HuH-7.5 (cell line): ENCODE measurements around the gene MYH3.

Experiments
- DNase-seq: peaks from one replicate; pipeline ENCODE4 v3.0.0; 2011; ENCODE audit warnings: low spot score

MYH3 gene

DNA sequence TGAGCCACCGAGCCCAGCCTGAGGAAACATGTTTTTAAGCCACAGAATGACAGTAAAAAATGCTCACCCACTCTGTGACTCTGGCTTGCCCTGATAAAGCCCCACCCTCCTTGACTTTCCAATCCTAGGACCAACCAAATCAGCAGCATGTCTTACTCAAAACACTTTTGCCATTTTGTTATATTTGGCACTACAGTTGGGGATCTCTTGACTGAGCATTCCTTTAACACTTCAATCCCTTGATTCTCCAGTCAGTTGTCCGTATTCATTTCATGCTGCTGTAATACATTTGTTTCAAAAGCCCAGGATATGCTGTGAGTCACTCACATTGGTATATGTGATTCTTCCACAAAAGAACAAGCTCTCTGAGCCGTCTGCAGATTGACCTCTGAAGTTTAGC lies 8.2 kb downstream of the MYH3 start:
- no peak for DNase-seq

- no peak for DNase-seq
Measured at GRCh38 chr17:10648381-10648780, 8.7 kb downstream of the MYH3 start.

DNA sequence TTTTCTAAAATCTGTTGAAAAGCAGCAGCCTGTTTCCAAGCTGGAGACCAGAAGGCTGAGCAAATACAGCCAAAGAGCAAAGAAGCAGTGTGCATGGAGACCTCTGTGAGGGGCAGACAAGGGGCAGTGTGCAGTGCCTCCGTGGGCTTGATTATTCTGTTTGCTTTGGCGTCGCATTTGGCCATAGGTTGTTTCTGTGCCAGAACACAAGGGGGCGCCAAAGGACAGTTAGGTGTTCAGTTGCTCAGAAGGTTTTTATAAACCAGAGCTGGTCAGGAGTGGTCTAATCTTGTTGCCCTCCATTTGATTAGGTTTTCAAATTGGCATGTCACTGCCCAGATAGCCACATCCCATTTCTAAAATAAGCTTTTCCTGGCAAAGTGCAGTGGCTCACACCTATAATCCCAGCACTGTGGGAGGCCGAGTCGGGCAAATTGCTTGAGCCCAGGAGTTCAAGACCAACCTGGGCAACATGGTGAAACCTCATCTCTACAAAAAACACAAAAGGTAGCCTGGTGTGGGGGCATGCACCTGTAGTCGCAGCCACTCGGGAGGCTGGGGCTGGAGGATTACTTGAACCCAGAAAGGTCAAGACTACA lies 10.6 kb downstream of the MYH3 start:
- DNase-seq = no peak

DNA sequence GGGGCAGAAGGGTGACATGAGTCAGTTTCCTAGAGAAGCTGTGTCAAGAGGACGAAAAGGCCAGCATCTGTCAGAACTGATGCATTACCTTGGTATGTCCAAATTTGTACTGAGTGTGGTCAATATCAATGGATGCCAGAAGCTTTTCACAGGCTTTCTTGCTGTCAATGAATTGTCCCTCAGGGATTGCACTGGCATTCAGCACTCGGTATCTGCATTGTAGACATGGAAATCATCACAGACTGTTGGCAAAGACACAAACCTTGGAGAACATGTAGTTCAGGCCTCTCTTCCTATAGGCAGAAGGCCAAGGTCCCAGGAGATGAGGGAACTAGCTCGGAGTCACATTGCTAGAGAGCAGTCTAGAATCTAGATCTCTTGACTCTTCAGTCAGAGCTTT lies 16.6 kb downstream of the MYH3 start:
- no peak for DNase-seq

- DNase-seq = no peak
Measured at GRCh38 chr17:10638151-10638550, 19.0 kb downstream of the MYH3 start.

GRCh38 chr17:10635290-10635689 lies 21.8 kb downstream of the MYH3 start:
- DNase-seq = no peak

DNA sequence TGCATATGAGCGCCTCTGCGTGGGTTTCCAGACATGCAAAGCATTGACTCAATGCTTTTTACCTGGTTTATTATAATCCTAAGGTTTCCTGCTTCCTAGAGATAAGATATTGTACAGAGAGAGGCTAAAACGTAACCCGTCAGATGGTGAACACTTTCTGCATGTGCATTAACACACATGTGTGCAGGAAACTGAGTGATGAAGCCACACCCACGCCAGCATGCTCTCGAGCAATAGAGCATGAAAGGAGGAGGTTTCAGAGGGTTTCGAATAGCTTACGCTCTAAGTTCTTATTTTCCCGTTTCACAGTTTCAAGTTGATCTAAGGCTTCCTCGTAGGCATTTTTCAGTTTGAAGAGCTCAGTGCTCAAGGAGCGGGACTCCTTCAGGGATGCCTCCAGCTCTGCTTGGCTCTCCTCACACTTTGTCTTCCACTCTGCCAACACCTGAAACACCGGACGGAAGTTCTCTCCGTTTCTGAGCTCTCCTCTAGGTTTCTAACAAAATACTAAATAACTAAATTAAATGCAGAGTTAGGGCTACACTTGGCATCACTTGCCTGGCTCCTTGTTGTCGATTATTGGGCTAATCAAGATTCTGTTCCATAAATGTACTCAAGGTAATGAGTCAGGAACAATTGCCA lies 23.2 kb downstream of the MYH3 start:
- no peak for DNase-seq

GRCh38 chr17:10631701-10632100 lies 25.4 kb downstream of the MYH3 start:
- no peak for DNase-seq

- DNase-seq = peak; percentile 37
Measured at GRCh38 chr17:10631048-10631700, 25.9 kb downstream of the MYH3 start.

- no peak for DNase-seq
Measured at GRCh38 chr17:10629706-10630105, 27.4 kb downstream of the MYH3 start.

- no peak for DNase-seq
Measured at GRCh38 chr17:10628756-10629155, 28.4 kb downstream of the MYH3 start.

DNA sequence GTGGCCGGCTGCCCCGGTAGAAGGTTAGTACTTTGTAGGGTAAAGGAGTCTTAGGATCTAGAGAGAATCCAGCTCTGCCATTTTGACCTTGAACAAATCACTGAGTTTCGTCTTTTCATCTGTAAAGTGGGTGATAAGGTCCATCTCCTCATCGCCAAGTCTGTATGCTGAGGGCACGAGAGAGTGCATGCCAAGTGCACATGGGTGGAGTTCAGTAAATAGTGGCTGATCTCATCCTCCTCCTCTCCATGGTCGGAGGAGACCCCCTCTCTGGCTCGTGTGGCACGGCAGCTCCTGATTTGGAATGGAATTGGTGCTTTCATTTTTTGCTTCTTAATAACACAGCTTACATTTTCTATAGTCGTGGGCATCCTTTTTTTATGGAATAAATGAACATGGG lies 30.7 kb downstream of the MYH3 start:
- no peak for DNase-seq

GRCh38 chr17:10624969-10625368 lies 32.1 kb downstream of the MYH3 start:
- DNase-seq = no peak

- no peak for DNase-seq
Measured at GRCh38 chr17:10623737-10624338, 33.3 kb downstream of the MYH3 start.

- DNase-seq = no peak
Measured at GRCh38 chr17:10622617-10623485, 34.3 kb downstream of the MYH3 start.

DNA sequence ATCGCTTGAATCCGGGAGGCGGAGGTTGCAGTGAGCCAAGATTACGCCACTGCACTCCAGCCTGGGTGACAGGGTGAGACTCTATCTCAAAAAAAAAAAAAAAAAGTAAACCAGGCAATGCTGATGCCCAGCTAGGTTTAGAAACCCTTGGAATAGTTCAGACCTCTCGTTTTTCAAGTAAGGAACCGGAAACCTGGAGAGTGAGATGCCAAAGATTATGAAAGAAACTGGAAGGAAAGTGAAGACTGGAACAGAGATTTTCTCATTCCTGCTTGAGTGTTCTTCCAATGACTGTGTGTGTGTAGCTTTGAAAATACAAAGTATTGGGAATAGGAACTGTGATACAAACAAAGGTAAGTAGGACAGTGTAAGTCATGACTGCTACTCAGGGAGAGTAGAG lies 35.7 kb downstream of the MYH3 start:
- DNase-seq = no peak

GRCh38 chr17:10620823-10621222 lies 36.3 kb downstream of the MYH3 start:
- no peak for DNase-seq

GRCh38 chr17:10618202-10618635 lies 38.9 kb downstream of the MYH3 start:
- DNase-seq = peak; percentile 57

DNA sequence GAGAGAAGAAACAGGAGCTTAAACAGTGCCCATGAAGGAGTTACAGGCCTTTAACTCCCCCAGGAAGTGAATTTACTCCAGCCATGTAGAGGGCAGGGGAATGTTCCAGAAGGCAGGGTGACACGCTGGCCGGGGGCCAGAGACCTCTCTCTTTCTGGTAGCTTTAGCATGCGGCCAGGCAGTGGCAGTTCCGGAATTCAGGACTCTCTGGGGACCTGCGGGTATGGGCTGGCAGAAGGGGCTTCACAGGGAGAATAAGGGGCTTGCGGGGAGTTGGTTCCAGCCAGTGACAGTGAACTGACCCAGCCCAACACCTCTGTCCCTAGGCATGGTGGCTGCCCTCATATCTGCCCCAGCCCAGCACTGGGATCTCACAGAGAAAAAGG lies 40.0 kb downstream of the MYH3 start:
- no peak for DNase-seq

GRCh38 chr17:10616502-10617119 lies 40.5 kb downstream of the MYH3 start:
- DNase-seq = peak; percentile 42

- DNase-seq = peak; percentile 25
Measured at GRCh38 chr17:10614536-10615155, 42.5 kb downstream of the MYH3 start.
